H1 (cell line): Measurements from ENCODE around the gene CAPN11.

Experiments used
- EZH2 ChIP-seq: fragments of 200-600 bp; sonication (generic); IDR thresholded peaks from 2 replicates; pipeline ENCODE4 v1.7.1; 2012; ENCODE audit warnings: low read depth, mild to moderate bottlenecking, moderate library complexity, low read length, inconsistent platforms; ENCODE audit not compliant: severe bottlenecking
- JUN ChIP-seq: IDR thresholded peaks from 2 replicates; pipeline ENCODE4 v1.6.1; 2011; ENCODE audit warnings: low read depth, mild to moderate bottlenecking, improper control_type of control experiment, low read length
- NRF1 ChIP-seq: IDR thresholded peaks from 2 replicates; pipeline ENCODE4 v1.6.1; 2011; ENCODE audit warnings: mild to moderate bottlenecking, low read depth, low read length, improper control_type of control experiment
- PHF8 ChIP-seq: fragments of 200-600 bp; sonication (generic); conservative IDR thresholded peaks from 2 replicates; pipeline ENCODE4 v1.7.1; 2012; ENCODE audit warnings: low read depth, mild to moderate bottlenecking, inconsistent platforms, low read length, moderate library complexity
- POLR2A ChIP-seq, 2 experiments: IDR thresholded peaks; 1 replicate in 1 of 2; 2 replicates in 1 of 2; pipeline ENCODE4 v1.6.1; 2011; ENCODE audit warnings: low read depth in 2 of 2, low read length in 2 of 2, mild to moderate bottlenecking in 2 of 2; ENCODE audit errors: control extremely low read depth in 1 of 2
- RXRA ChIP-seq: IDR thresholded peaks from 2 replicates; pipeline ENCODE4 v1.6.1; 2011; ENCODE audit warnings: low read depth, mild to moderate bottlenecking, low read length, moderate library complexity; ENCODE audit not compliant: insufficient read depth
- SP1 ChIP-seq: IDR thresholded peaks from 2 replicates; pipeline ENCODE4 v1.6.1; 2011; ENCODE audit warnings: low read depth, low read length
- YY1 ChIP-seq: IDR thresholded peaks from 2 replicates; pipeline ENCODE4 v1.6.1; 2011; ENCODE audit warnings: low read depth, mild to moderate bottlenecking, low read length
- TF ChIP-seq, protein P1 (sequence below), 3 experiments: IDR thresholded peaks; 1 replicate in 2 of 3; 2 replicates in 1 of 3; pipeline versions ENCODE4 v1.5.1 to v1.6.1; 2011; ENCODE audit warnings: low read length in 3 of 3, mild to moderate bottlenecking in 3 of 3, inconsistent platforms in 2 of 3, low read depth in 1 of 3, moderate library complexity in 1 of 3; ENCODE audit not compliant: insufficient read depth in 1 of 3; ENCODE audit errors: control extremely low read depth in 1 of 3

DNA sequence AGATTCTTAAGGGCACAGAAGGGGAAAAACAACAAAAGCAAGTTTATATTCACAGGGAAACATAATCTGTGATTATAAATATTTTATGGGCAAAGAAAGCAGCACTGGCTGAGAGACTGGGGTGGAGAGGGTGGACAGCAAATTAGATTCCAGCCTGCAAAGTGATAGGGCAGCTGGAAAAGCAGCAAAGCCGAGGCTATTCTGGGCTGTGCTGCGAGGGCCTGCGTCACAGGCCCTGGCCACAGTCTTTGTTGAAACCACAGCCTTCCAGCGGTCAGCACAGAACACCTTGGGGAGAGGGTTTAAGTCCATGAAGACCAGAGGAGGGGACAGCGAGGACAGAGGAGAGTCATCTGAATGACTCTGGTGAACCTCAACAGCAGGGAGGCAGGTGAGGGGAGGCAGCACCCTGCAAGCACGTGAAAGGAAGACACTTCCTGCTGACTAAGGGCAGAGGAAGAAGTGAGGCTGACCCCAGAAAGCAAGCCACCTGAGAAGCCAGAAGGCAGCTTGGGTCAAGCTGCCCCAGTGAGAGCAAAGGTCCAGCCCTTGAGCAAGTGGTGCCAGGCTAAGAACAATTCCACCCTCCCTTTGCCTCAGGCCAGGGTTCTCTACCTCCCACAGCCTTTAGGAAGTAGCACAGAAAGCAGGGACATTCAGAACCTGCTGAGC is 48.5 kb upstream of the CAPN11 start:
- TF ChIP-seq, protein P1, sequence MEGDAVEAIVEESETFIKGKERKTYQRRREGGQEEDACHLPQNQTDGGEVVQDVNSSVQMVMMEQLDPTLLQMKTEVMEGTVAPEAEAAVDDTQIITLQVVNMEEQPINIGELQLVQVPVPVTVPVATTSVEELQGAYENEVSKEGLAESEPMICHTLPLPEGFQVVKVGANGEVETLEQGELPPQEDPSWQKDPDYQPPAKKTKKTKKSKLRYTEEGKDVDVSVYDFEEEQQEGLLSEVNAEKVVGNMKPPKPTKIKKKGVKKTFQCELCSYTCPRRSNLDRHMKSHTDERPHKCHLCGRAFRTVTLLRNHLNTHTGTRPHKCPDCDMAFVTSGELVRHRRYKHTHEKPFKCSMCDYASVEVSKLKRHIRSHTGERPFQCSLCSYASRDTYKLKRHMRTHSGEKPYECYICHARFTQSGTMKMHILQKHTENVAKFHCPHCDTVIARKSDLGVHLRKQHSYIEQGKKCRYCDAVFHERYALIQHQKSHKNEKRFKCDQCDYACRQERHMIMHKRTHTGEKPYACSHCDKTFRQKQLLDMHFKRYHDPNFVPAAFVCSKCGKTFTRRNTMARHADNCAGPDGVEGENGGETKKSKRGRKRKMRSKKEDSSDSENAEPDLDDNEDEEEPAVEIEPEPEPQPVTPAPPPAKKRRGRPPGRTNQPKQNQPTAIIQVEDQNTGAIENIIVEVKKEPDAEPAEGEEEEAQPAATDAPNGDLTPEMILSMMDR (IDR thresholded peaks at IDR 0.05; ENCODE audit: control extremely low read depth in 1 of 3, insufficient read depth in 1 of 3, low read depth in 1 of 3, low read length in 3 of 3) = no peak
- TF ChIP-seq YY1 (no peak), POLR2A (IDR thresholded peaks at IDR 0.05; ENCODE audit: control extremely low read depth in 1 of 2, low read depth in 2 of 2, low read length in 2 of 2) (no peak), PHF8 (no peak), JUN (no peak), RXRA (no peak), EZH2 (no peak), NRF1 (no peak), SP1 (no peak)
